Panc1 (cell line): ENCODE data around the gene R3HDM4. TPM values are rescaled to one million over a fixed set of nuclear protein-coding genes. Genes with fewer than 3 reads are reported as not detected.

Experiments
- ATAC-seq: fragments of 200-7000 bp; cut with Tn5 transposase; 2 replicates; pipeline ENCODE4 v1.9.1; 2020; ENCODE audit warnings: mild to moderate bottlenecking, moderate library complexity
- BruUV-seq: library from RNA; stranded (reverse); fragments of 400-500 nt; replicated peaks from 2 replicates; lab custom pipeline; 2021; lab: Mats Ljungman, UMichigan
- CTCF ChIA-PET: fragments of 300-600 bp; sonication (Branson Sonifier 250); formaldehyde crosslinking; loops from one replicate; lab custom pipeline; 2022; ENCODE audit warnings: antibody characterized with exemption; lab: Charles Lee
- POLR2A ChIA-PET: fragments of 300-600 bp; sonication (Branson Sonifier 250); formaldehyde crosslinking; loops from one replicate; lab custom pipeline; 2022; ENCODE audit warnings: antibody characterized with exemption; lab: Charles Lee
- DNase-seq: peaks from one replicate; pipeline ENCODE4 v3.0.0-alpha.2; 2010; ENCODE audit warnings: low read depth, low spot score
- H3K27ac ChIP-seq: 2 replicates; pipeline ENCODE4 v1.5.1; 2011; ENCODE audit warnings: mild to moderate bottlenecking, low read length, inconsistent platforms
- H3K27me3 ChIP-seq: fragments of 200-500 bp; sonication (Bioruptor generic); 2 replicates; pipeline ENCODE4 v1.6.0; 2014; ENCODE audit warnings: low read length, inconsistent platforms; ENCODE audit not compliant: control insufficient read depth, insufficient read depth
- H3K36me3 ChIP-seq: fragments of 200-500 bp; sonication (Bioruptor generic); 2 replicates; pipeline ENCODE4 v1.5.1; 2014; ENCODE audit warnings: inconsistent platforms, mild to moderate bottlenecking, low read length, moderate library complexity; ENCODE audit not compliant: control insufficient read depth, insufficient read depth
- H3K4me1 ChIP-seq: 2 replicates; pipeline ENCODE4 v1.5.1; 2011; ENCODE audit warnings: inconsistent platforms, mild to moderate bottlenecking, low read length, moderate library complexity; ENCODE audit not compliant: control insufficient read depth, insufficient read depth
- H3K4me3 ChIP-seq, 2 experiments: 2 replicates each; pipeline ENCODE4 v1.5.1; 2011 to 2012; ENCODE audit warnings: low read depth in 2 of 2, low read length in 2 of 2, mild to moderate bottlenecking in 2 of 2, inconsistent platforms in 1 of 2, moderate library complexity in 1 of 2
- H3K9me3 ChIP-seq: fragments of 200-500 bp; sonication (Bioruptor generic); 2 replicates; pipeline ENCODE4 v1.5.1; 2014; ENCODE audit warnings: low read depth, mild to moderate bottlenecking, inconsistent platforms, low read length, moderate library complexity; ENCODE audit not compliant: control insufficient read depth, insufficient read depth
- POLR2AphosphoS5 ChIP-seq: IDR thresholded peaks from 2 replicates; pipeline ENCODE4 v1.6.1; 2012; ENCODE audit warnings: mild to moderate bottlenecking, low read depth, low read length, moderate library complexity
- SIN3A ChIP-seq: IDR thresholded peaks from 2 replicates; pipeline ENCODE4 v1.6.1; 2012; ENCODE audit warnings: low read depth, mild to moderate bottlenecking, low read length, moderate library complexity, borderline replicate concordance; ENCODE audit not compliant: insufficient read depth
- TCF7L2 ChIP-seq: IDR thresholded peaks from 2 replicates; pipeline ENCODE4 v1.6.1; 2011; ENCODE audit warnings: mild to moderate bottlenecking, low read depth, low read length, inconsistent platforms
- in situ Hi-C: cut with HindIII; loops from 2 replicates; pipeline ENCODE4 v1.10.0; 2016; ENCODE audit warnings: low sequenced_read_pairs, low pct_unique_long_range_greater_than_20kb
- intact Hi-C: fragments of 100-400 bp; cut with micrococcal nuclease; formaldehyde crosslinking; loops from one replicate; pipeline ENCODE4 v1.10.0; 2022; ENCODE audit not compliant: unreplicated experiment
- total RNA-seq: library from RNA; stranded (reverse); gene quantifications from one replicate; pipeline ENCODE4 v1.2.1, GENCODE V29; 2021; ENCODE audit not compliant: unreplicated experiment
- TF ChIP-seq, protein P1 (sequence below): fragments of 450-650 bp; IDR thresholded peaks from 2 replicates; pipeline ENCODE4 v1.5.1; 2017; ENCODE audit warnings: mild to moderate bottlenecking
- TF ChIP-seq, protein P2 (sequence below), 2 experiments: IDR thresholded peaks; 2 replicates each; pipeline ENCODE4 v1.6.1; 2011 to 2012; ENCODE audit warnings: low read depth in 2 of 2, control low read depth in 1 of 2, low read length in 1 of 2, mild to moderate bottlenecking in 1 of 2, moderate library complexity in 1 of 2; ENCODE audit not compliant: insufficient read depth in 1 of 2

Gene R3HDM4
- total RNA-seq, 1 experiment from 2014 or later = 43.5 TPM

DNA sequence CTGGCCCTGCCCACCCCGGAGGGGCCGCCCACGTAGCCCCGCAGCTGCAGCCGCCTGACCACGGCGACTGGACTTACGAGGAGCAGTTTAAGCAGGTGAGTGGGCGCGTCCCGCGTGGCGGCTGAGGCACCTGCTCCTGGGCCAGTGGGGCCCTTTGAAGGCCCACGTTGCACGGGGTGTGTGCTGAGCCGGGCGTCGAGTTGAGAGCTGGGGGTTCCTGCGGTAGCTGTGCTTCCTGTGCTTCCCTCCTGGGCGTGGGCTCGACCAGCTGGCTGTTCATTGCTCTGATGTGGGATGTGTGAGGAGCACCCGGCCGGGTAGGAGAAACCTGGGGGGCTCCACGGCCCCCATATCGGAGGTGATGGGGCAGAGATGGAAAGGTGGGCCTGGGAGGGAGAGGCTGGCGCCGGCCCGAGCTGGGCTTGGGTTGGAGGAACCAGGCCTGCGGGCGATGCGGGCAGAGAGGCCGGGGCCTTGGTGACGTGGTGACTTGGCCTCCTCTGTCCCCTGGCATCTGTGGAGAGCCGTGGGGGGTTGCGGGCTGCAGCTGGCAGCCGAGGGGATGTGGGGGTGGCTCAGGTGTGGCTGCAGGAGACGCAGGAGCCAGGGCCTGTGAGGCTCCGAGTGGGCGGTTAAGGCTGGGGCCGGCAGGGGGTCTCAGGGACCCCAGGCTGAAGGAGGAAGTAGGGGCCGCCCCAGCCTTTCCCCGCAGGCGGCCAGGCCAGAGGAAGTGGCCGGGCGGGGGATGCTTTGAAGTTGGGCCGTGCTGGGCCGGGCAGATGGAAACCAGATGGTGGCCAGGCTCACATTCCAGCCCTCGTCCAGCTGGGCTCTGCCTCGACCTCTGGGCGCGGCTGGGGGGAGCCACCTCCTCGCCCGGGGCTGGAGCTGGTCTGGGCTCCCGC lies 19.9 kb upstream of the R3HDM4 start:
- H3K36me3 ChIP-seq = no peaks in the 10 kb centered on the region
- CTCF ChIA-PET = no interaction called here
- H3K27ac ChIP-seq = no peak overlapping the region
- no peak overlapping the region for H3K4me3 ChIP-seq
- ATAC-seq (peak; percentile 69), DNase-seq (no peak)
- intact Hi-C loops (no loop called here), in situ Hi-C loops (no loop called here)
- no peaks in the 10 kb centered on the region for H3K27me3 ChIP-seq
- H3K4me1 ChIP-seq = peaks cover 23% of the 10 kb centered on the region
- no TSS peak for BruUV-seq
- no peaks in the 10 kb centered on the region for H3K9me3 ChIP-seq
- TF ChIP-seq TCF7L2 (peak; percentile 89), POLR2AphosphoS5 (no peak)
- POLR2A ChIA-PET = no interaction called here

DNA sequence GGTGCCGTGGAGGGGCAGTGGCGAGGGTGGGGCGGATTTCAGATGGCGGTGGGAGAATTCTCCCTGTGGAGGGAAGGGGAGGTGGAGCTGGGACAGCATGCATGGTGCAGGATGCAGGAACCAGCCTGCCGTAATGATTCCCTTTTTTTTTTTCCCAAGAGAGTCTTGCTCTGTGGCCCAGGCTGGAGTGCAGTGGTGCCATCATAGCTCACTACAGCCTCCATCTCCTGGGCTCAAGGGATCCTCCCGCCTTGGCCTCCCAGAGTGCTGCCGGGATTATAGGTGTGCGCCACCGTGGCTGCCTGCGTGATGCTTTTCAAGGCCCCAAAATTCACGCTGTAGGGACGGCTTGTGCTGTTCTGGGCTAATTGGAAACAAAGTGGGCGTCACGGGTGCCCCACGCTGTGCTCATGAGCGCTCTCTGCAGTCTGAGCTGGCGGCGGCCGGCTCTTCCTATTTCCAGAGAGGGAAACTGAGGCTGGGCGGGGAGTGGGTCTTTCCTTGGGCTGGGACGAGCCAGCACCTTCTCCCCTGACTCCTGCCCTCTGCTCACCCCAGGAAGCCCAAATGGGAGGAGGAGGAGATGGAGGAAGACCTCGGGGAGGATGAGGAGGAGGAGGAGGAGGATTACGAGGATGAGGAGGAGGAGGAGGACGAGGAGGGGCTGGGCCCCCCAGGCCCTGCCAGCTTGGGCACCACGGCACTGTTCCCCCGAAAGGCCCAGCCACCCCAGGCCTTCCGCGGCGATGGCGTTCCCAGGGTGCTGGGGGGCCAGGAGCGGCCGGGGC lies 19.0 kb upstream of the R3HDM4 start:
- no peak overlapping the region for H3K4me3 ChIP-seq
- no peak for DNase-seq
- H3K27ac ChIP-seq = no peak overlapping the region
- intact Hi-C loops = no loop called here
- in situ Hi-C loops = no loop called here
- H3K36me3 ChIP-seq = no peaks in the 10 kb centered on the region
- ATAC-seq = no peak
- no peaks in the 10 kb centered on the region for H3K9me3 ChIP-seq
- ChIA-PET POLR2A (no interaction called here), CTCF (no interaction called here)
- H3K4me1 ChIP-seq = peaks cover 23% of the 10 kb centered on the region
- TF ChIP-seq, protein P1, sequence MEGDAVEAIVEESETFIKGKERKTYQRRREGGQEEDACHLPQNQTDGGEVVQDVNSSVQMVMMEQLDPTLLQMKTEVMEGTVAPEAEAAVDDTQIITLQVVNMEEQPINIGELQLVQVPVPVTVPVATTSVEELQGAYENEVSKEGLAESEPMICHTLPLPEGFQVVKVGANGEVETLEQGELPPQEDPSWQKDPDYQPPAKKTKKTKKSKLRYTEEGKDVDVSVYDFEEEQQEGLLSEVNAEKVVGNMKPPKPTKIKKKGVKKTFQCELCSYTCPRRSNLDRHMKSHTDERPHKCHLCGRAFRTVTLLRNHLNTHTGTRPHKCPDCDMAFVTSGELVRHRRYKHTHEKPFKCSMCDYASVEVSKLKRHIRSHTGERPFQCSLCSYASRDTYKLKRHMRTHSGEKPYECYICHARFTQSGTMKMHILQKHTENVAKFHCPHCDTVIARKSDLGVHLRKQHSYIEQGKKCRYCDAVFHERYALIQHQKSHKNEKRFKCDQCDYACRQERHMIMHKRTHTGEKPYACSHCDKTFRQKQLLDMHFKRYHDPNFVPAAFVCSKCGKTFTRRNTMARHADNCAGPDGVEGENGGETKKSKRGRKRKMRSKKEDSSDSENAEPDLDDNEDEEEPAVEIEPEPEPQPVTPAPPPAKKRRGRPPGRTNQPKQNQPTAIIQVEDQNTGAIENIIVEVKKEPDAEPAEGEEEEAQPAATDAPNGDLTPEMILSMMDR = no peak
- TF ChIP-seq, protein P2, sequence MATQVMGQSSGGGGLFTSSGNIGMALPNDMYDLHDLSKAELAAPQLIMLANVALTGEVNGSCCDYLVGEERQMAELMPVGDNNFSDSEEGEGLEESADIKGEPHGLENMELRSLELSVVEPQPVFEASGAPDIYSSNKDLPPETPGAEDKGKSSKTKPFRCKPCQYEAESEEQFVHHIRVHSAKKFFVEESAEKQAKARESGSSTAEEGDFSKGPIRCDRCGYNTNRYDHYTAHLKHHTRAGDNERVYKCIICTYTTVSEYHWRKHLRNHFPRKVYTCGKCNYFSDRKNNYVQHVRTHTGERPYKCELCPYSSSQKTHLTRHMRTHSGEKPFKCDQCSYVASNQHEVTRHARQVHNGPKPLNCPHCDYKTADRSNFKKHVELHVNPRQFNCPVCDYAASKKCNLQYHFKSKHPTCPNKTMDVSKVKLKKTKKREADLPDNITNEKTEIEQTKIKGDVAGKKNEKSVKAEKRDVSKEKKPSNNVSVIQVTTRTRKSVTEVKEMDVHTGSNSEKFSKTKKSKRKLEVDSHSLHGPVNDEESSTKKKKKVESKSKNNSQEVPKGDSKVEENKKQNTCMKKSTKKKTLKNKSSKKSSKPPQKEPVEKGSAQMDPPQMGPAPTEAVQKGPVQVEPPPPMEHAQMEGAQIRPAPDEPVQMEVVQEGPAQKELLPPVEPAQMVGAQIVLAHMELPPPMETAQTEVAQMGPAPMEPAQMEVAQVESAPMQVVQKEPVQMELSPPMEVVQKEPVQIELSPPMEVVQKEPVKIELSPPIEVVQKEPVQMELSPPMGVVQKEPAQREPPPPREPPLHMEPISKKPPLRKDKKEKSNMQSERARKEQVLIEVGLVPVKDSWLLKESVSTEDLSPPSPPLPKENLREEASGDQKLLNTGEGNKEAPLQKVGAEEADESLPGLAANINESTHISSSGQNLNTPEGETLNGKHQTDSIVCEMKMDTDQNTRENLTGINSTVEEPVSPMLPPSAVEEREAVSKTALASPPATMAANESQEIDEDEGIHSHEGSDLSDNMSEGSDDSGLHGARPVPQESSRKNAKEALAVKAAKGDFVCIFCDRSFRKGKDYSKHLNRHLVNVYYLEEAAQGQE (IDR thresholded peaks at IDR 0.05; ENCODE audit: insufficient read depth in 1 of 2, low read depth in 2 of 2, low read length in 1 of 2) = no peak
- TF ChIP-seq SIN3A (no peak), POLR2AphosphoS5 (no peak), TCF7L2 (no peak)
- BruUV-seq = no TSS peak
- H3K27me3 ChIP-seq = no peaks in the 10 kb centered on the region
